Mesenchymal stem cell (in vitro differentiated cells and primary cell): ENCODE results near the gene GP1BA.

Experiments used
- DNase-seq: peaks from one replicate; pipeline ENCODE4 v3.0.0-alpha.2; 2013
- H2AFZ ChIP-seq: one replicate; pipeline ENCODE4 v1.6.1; 2013; ENCODE audit warnings: low read depth, mild to moderate bottlenecking, control low read depth, inconsistent platforms, low read length, moderate library complexity
- H2AK5ac ChIP-seq: 2 replicates; pipeline ENCODE4 v1.6.1; 2013; ENCODE audit warnings: low read length, moderate library complexity, mild to moderate bottlenecking, inconsistent platforms; ENCODE audit not compliant: severe bottlenecking
- H2BK120ac ChIP-seq: one replicate; pipeline ENCODE4 v1.6.1; 2013; ENCODE audit warnings: low read depth, mild to moderate bottlenecking, inconsistent platforms, low read length, moderate library complexity
- H2BK12ac ChIP-seq, 2 experiments: one replicate each; pipeline ENCODE4 v1.6.1; 2013; ENCODE audit warnings: inconsistent platforms in 2 of 2, low read length in 2 of 2, mild to moderate bottlenecking in 2 of 2, moderate library complexity in 2 of 2, control low read depth in 1 of 2
- H2BK15ac ChIP-seq: one replicate; pipeline ENCODE4 v1.6.1; 2013; ENCODE audit warnings: mild to moderate bottlenecking, low read depth, inconsistent platforms; ENCODE audit not compliant: poor library complexity, severe bottlenecking
- H2BK5ac ChIP-seq: 2 replicates; pipeline ENCODE4 v1.6.1; 2013; ENCODE audit warnings: low read depth, mild to moderate bottlenecking, low read length, control low read depth, inconsistent platforms; ENCODE audit not compliant: poor library complexity, severe bottlenecking
- H3K14ac ChIP-seq, 2 experiments: one replicate each; pipeline ENCODE4 v1.6.1; 2013; ENCODE audit warnings: inconsistent platforms in 2 of 2, low read length in 2 of 2, control low read depth in 1 of 2, mild to moderate bottlenecking in 1 of 2, moderate library complexity in 1 of 2
- H3K18ac ChIP-seq, 2 experiments: one replicate each; pipeline ENCODE4 v1.6.1; 2013; ENCODE audit warnings: inconsistent platforms in 2 of 2, low read length in 2 of 2, control low read depth in 1 of 2, low read depth in 1 of 2, mild to moderate bottlenecking in 1 of 2
- H3K23ac ChIP-seq, 2 experiments: one replicate each; pipeline ENCODE4 v1.6.1; 2013; ENCODE audit warnings: inconsistent platforms in 2 of 2, low read length in 2 of 2, mild to moderate bottlenecking in 2 of 2, moderate library complexity in 2 of 2, control low read depth in 1 of 2
- H3K27ac ChIP-seq: 2 replicates; pipeline ENCODE4 v1.5.1; 2013; ENCODE audit warnings: mild to moderate bottlenecking, moderate library complexity, low read length, control low read depth, inconsistent platforms; ENCODE audit not compliant: poor library complexity, severe bottlenecking
- H3K27me3 ChIP-seq, 2 experiments: 2 replicates each; pipeline versions ENCODE4 v1.6.1 to v1.7.0; 2013; ENCODE audit warnings: low read length in 2 of 2, mild to moderate bottlenecking in 2 of 2, moderate library complexity in 2 of 2, control low read depth in 1 of 2, inconsistent platforms in 1 of 2; ENCODE audit not compliant: control insufficient read depth in 1 of 2, insufficient read depth in 1 of 2
- H3K36me3 ChIP-seq, 2 experiments: 2 replicates each; pipeline versions ENCODE4 v1.6.1 to v1.7.0; 2013; ENCODE audit warnings: low read length in 2 of 2, control low read depth in 1 of 2, inconsistent platforms in 1 of 2, low read depth in 1 of 2, mild to moderate bottlenecking in 1 of 2; ENCODE audit not compliant: insufficient read depth in 2 of 2, control insufficient read depth in 1 of 2
- H3K4ac ChIP-seq, 2 experiments: one replicate each; pipeline ENCODE4 v1.6.1; 2013; ENCODE audit warnings: inconsistent platforms in 2 of 2, low read length in 2 of 2, mild to moderate bottlenecking in 2 of 2, moderate library complexity in 2 of 2, control low read depth in 1 of 2, low read depth in 1 of 2
- H3K4me1 ChIP-seq: 2 replicates; pipeline ENCODE4 v1.6.1; 2013; ENCODE audit warnings: low read depth, low read length, control low read depth; ENCODE audit not compliant: control insufficient read depth, insufficient read depth
- H3K4me2 ChIP-seq: 2 replicates; pipeline ENCODE4 v1.6.1; 2013; ENCODE audit warnings: low read length, mild to moderate bottlenecking, inconsistent platforms; ENCODE audit not compliant: poor library complexity, severe bottlenecking
- H3K4me3 ChIP-seq, 2 experiments: 2 replicates each; pipeline versions ENCODE4 v1.5.1 to v1.7.0; 2013; ENCODE audit warnings: low read length in 2 of 2, mild to moderate bottlenecking in 2 of 2, control low read depth in 1 of 2, low read depth in 1 of 2; ENCODE audit not compliant: insufficient read depth in 1 of 2
- H3K79me1 ChIP-seq: replicated peaks from 2 replicates; pipeline ENCODE4 v1.6.1; 2013; ENCODE audit warnings: mild to moderate bottlenecking, control low read depth, low read length, inconsistent platforms; ENCODE audit not compliant: poor library complexity, severe bottlenecking
- H3K9ac ChIP-seq: 2 replicates; pipeline ENCODE4 v1.7.0; 2013; ENCODE audit warnings: mild to moderate bottlenecking, low read length, moderate library complexity
- H3K9me3 ChIP-seq: 2 replicates; pipeline ENCODE4 v1.7.0; 2013; ENCODE audit warnings: mild to moderate bottlenecking, low read length; ENCODE audit not compliant: control insufficient read depth
- H4K8ac ChIP-seq: one replicate; pipeline ENCODE4 v1.6.1; 2013; ENCODE audit warnings: inconsistent platforms, mild to moderate bottlenecking, low read length, moderate library complexity
- H4K91ac ChIP-seq: one replicate; pipeline ENCODE4 v1.6.1; 2013; ENCODE audit warnings: mild to moderate bottlenecking, low read length, inconsistent platforms
- WGBS: methylation state at CpG from one replicate; pipeline ENCODE4 v1.1.7; 2013; ENCODE audit warnings: mixed read lengths; 5-methylcytosine and 5-hydroxymethylcytosine counted together

The GP1BA gene

DNA sequence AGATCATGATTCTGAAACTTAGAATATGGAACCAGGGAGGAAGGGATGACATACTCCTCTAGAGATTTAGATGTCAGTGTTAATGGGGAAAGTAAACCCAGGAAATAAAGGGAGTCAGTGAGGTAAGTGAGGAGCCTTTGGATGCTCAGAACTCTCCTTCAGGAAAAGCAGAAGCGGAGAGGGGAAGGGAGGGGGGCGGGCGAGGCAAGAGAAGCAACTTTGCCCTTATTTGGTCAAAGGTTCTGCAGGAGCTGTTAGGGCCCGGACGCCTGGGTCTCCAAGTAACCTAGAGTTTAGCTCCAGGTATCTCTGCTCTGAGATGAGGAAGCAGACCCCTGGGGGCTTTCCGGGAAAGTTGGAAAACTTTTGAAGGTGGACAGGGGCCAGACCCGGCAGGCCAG is 14.9 kb downstream of the GP1BA start:
- H3K9ac ChIP-seq, result peak overlapping the region; percentile 97

DNA sequence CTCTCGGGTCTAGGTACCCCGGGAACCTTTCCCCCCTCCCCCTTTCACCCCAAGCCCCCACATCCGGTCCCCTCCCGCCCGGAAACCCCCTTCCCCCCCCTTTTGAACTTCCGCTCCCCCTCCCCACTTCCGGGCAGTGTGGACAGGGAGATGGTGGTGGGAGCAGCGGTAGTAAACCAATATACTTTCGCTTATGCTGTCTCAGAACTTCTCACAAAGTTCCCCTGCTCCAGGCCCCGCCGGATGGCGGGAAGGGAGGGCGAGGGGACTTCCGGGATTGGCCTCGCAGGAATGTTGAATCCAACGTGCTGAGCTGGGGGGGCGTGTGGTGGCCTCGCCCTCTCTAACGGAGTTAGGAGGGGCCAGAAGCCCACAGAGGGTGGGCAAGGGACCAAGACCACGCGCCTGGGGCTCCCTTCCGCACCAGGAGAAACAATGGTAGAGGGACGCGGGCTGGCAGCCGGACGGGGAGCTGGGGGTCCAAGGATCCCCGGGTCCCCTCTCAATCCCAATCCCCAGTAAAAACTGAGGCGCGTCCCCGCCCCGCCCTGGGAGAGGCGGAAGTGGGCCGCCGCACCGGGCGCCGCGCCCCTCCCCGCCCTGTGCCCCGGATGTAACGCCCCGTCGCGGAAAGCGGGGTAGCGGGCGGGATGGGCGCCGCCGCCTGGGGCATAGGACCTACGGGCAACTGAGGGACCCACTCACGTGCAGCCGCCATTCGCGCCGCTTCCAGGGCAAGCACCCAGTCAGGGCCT is 15.5 kb downstream of the GP1BA start:
- Histone ChIP-seq H3K79me1 (peaks cover 9% of the 10 kb centered on the region), H3K14ac (peak overlapping the region; percentile 50 to 100), H2AFZ (no peak overlapping the region), H4K91ac (peak overlapping the region; percentile 100), H3K4me1 (peaks cover 39% of the 10 kb centered on the region), H2BK120ac (peak overlapping the region; percentile 93), H4K8ac (peak overlapping the region; percentile 96), H3K4me3 (peak overlapping the region; percentile 95 to 100), H3K27ac (peak overlapping the region; percentile 99), H3K4ac (peak overlapping the region; percentile 99 to 100), H2BK12ac (peak overlapping the region; percentile 22 to 87), H2AK5ac (peak overlapping the region; percentile 99), H3K18ac (peak overlapping the region; percentile 100), H3K23ac (peak overlapping the region in 1 of 2 experiments; percentile 98), H3K4me2 (peak overlapping the region; percentile 60), H2BK5ac (peak overlapping the region; percentile 99), H3K27me3 (no peaks in the 10 kb centered on the region), H2BK15ac (peak overlapping the region; percentile 92), H3K9ac (peak overlapping the region; percentile 97), H3K36me3 (peaks cover 37 to 43% of the 10 kb centered on the region in 2 experiments), H3K9me3 (no peaks in the 10 kb centered on the region)
- peak; percentile 81 for DNase-seq
- 0% methylated on average over 20 of the region's 56 CpGs for WGBS

More for the DNA sequence above, 14.9 kb downstream of the GP1BA start:
- Histone ChIP-seq H2BK120ac (no peak overlapping the region), H2BK15ac (no peak overlapping the region), H4K91ac (no peak overlapping the region), H2AK5ac (peak overlapping the region; percentile 61), H2BK12ac (no peak overlapping the region), H3K79me1 (peaks cover 9% of the 10 kb centered on the region), H3K4me2 (peak overlapping the region; percentile 93), H3K9me3 (no peaks in the 10 kb centered on the region), H3K27ac (peak overlapping the region; percentile 98), H3K4ac (peak overlapping the region in 1 of 2 experiments; percentile 57), H2AFZ (no peak overlapping the region), H4K8ac (no peak overlapping the region), H3K14ac (no peak overlapping the region), H3K4me1 (peaks cover 42% of the 10 kb centered on the region), H3K18ac (peak overlapping the region in 1 of 2 experiments; percentile 35), H3K27me3 (no peaks in the 10 kb centered on the region), H2BK5ac (peak overlapping the region; percentile 53), H3K36me3 (peaks cover 42 to 48% of the 10 kb centered on the region in 2 experiments), H3K4me3 (peak overlapping the region; percentile 95 to 100), H3K23ac (no peak overlapping the region)
- 0% methylated on average over 4 of the region's 7 CpGs for WGBS
- DNase-seq, result no peak

DNA sequence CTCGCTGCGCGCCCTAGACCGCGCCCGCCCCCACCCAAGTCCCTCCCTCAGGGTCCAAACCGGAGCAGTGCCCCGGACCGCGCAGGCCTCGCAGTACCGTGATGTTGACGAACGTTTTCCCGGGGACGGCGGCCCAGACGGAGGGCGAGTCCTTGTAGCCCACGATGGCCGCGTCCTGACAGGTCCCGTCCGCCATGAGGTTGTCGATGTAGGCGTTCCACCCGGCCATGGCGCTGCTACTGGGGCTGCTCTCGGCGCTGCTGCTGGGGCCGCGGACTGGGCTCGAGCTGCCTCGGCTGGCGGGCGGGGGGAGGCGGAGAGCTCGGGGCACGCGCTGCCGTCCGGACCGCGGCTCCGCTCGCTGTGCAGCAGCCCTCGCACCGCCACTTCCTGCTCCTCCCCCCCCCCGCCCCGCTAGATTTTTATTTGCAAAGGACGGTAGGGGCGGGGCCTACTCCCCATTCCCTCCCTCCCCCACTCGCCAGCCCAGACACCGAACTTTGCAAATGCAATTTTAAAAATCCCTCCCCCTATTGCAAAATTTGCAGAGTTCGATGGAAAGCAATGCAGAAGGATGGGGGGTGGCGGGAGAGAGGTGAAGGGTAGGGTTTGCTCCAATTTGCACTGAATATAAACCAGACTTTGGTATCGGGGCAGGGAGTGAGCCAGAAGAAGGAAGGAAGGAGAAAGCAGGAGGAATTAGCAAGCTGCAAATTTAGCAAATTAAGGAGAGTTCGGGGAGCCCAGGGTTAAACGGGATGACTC is 16.3 kb downstream of the GP1BA start, which contains the start of gene PFN1:
Gene PFN1 (minus strand): TSS at position 365 of the 765 bp plus-strand sequence. CDS start 136 bp downstream, at position 229.
- DNase-seq, result peak; percentile 96
- Histone ChIP-seq H3K4me2 (peak within 1 kb of the TSS; percentile 93), H3K9me3 (no peaks in the 10 kb centered on the region), H3K27me3 (no peaks in the 10 kb centered on the region), H4K8ac (peak within 1 kb of the TSS; percentile 96), H3K9ac (peak within 1 kb of the TSS; percentile 97), H3K27ac (peak within 1 kb of the TSS; percentile 100), H3K23ac (peak within 1 kb of the TSS in 1 of 2 experiments; percentile 98), H3K18ac (peak within 1 kb of the TSS; percentile 100), H3K14ac (peak within 1 kb of the TSS; percentile 50 to 100), H3K4me1 (peaks cover 44% of the 10 kb centered on the region), H4K91ac (peak within 1 kb of the TSS; percentile 100), H2BK5ac (peak within 1 kb of the TSS; percentile 99), H2BK12ac (peak within 1 kb of the TSS; percentile 87), H2AK5ac (peak within 1 kb of the TSS; percentile 99), H3K79me1 (peaks cover 9% of the 10 kb centered on the region), H3K36me3 (peaks cover 29 to 35% of the 10 kb centered on the region in 2 experiments), H2AFZ (peak within 1 kb of the TSS; percentile 36), H3K4me3 (peak within 1 kb of the TSS; percentile 95 to 100), H3K4ac (peak within 1 kb of the TSS; percentile 99 to 100), H2BK120ac (peak within 1 kb of the TSS; percentile 93), H2BK15ac (peak within 1 kb of the TSS; percentile 92)
- WGBS, result 0% methylated on average over 33 of the region's 59 CpGs
